Right kidney (tissue), 1 donor: ENCODE data around the gene PHF20.
"Not testable (repeated sequence)": the region's sequence is repeated elsewhere in the genome, so short reads cannot be mapped to it uniquely, and the experiment has no call there.

Experiments
- DNase-seq: peaks from one replicate; pipeline ENCODE4 v3.0.0-alpha.2; 2016

The PHF20 gene

DNA sequence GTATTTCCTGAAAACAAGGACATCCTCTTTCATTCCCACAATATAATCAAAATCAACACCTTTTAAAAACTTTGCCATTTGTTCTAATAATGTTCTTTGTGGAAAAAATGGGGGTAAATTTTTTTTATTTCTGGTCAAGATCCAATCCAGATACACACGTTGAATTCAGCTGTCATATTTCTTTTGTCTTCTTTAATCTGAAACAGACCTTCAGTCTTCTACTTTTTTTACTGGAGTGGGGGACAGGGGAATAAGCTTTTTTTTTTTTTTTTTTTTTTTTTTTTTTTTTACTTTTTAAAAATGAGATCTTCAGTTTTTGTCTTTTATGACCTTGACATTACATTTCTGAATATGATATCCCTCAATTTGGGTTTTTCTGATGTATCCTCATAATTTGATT is 113.4 kb downstream of the PHF20 start:
- no peak for DNase-seq

DNA sequence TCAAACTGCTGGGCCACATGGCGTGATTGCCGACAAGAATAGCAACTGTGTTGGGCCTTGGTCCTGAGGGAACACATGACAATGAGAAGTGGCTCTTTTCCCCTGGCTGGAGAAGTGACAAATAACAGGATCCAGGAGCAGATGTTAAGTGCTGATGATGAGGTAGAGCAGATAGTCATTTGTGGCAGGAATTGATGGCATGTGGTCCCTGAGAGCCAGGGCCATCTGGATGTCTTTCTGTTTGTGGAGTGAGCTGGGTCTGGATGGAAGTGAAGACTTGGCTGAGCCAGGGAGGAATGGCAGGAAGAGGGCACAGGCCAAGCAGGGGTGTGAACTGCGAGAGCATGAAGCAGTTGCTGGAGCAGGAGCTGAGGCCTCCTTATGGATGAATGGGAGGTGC is 114.7 kb downstream of the PHF20 start:
- DNase-seq: no peak

GRCh38 chr20:35887393-35888064 is 115.7 kb downstream of the PHF20 start:
- DNase-seq: no peak

- DNase-seq: no peak
These were observed 116.8 kb downstream of the PHF20 start for GRCh38 chr20:35888657-35889056.

DNA sequence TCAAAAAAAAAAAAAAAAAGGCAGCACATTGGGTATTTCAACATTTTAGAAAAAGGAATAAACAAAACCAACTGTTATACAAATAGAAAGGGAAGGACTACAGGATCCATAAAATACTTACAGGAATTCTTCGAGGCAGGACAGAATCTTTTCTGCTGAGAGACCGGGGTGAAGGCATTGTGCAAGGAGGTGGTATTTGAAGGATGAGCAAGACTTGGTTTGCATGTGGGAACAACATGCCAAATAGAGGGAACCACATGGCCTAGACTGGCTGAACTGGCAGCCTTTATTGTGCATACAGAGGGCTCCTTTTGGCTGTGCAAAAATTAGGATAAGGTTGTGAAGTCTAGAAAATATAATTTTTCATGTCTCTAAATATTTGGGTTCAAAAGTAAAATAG is 119.6 kb downstream of the PHF20 start:
- no peak for DNase-seq

DNA sequence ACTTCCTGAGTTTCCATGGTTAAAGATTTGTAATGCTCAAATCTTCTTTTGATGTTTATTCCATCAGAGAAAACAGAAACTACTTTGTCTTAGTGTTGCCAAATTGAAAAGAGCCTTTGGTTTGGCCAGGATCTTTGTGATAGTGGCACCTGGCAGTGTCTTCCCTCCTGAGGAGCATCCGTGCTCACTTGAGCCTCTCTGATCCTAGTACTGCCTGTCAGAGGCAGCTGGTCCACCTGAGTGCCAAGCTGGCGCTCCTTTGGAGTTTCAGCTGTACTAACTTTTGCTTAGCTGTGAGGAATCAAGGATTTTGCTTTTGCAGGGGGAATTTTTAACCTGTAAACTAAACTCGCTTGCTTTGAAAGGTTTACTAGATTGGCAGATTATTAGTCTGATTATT is 121.1 kb downstream of the PHF20 start:
- DNase-seq: no peak

- no peak for DNase-seq
These were observed 122.1 kb downstream of the PHF20 start for GRCh38 chr20:35893942-35894341.

DNA sequence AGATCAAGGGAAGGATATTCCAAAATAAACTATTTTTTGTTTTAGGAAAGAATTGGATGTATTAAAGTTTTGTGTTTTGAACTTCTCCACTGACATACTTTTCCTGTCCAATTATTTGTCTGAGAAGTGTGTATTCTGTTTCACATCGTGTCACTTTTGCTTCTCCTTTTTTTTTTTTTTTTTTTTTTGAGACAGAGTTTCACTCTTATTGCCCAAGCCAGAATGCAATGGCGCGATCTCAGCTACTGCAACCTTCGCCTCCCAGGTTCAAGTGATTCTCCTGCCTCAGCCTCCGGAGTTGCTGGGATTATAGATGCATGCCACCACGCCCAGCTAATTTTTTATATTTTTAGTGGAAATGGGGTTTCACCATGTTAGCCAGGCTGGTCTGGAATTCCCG is 123.7 kb downstream of the PHF20 start:
- DNase-seq: not testable (repeated sequence)

DNA sequence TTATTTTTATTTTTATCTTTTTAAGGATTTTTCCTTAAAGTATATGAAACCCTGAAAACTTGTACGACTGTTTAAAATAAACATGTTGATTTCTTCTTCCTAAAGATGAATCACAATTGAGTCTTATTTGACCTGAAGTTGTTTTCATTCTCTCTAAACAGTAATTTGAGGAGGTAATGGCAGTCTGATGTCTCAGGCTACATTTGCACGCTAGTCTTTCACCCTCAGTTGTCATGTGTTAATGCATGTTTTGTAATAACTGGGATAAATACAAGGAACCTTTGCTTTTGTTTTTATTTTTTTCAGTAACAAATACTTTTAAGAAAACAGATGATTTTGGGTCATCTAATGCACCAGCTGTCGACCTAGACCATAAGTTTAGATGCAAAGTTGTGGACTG is 127.2 kb downstream of the PHF20 start:
- no peak for DNase-seq

- DNase-seq: not testable (repeated sequence)
These were observed 129.4 kb downstream of the PHF20 start for GRCh38 chr20:35901230-35901629.

DNA sequence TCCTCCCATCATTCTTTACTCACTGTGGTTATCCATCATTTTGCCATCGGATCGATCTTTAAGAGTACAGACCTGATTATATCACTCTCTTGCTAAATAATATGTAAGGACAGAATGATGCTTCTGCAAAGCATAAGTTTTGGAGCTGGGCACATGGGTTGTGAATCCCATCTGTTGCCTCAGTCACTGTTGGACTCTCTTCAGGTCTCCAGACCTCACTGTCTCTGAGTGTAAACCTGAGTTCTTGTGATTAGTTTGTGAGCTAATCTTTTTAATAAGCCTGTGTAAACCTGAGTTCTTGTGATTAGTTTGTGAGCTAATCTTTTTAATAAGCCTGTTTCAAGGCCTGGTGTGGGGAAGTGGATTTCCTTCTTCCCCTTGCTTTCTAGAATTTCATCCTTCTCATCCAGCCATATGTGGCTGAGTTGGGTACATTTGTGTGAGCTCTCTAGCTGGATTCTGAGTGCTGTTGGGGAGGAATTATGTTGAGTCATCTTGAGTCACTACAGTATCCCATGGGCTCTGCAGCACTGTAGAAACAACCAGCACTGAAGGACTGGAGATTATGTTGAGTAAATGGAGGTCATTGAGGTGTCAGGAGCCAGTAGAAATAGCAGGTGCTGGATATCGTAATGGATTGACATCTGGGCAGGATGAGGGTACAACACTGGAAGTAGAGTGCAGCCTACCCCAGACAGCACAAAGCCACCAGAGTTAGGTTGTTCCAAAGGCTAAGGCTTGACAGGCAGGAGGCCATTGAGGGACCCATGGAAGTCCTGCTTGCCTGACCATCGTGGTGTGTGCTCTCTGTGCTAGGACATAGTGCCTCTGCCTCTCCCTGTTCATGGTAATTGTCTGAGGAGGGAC is 130.1 kb downstream of the PHF20 start:
- DNase-seq: no peak

- no peak for DNase-seq
These were observed 130.7 kb downstream of the PHF20 start for GRCh38 chr20:35902545-35902941.

DNA sequence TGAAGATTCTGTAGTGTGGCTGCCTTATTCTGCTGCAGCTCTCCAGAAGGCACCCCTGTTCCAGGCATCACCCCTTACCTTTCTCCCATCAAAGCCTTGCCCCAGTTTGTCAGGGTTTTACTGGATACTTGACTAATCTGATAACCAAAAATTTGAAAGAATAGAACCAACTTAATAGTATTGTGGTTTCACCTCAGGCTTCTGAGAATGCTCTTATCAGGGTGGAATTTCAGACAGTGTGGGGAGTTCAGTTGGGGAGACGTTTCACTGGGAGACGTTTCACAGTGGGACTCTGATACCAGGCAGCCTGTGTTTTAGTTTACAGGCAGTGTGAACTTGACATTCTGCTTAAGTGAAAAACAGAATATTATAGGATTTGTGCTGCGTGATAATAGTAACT is 132.0 kb downstream of the PHF20 start:
- DNase-seq: no peak

DNA sequence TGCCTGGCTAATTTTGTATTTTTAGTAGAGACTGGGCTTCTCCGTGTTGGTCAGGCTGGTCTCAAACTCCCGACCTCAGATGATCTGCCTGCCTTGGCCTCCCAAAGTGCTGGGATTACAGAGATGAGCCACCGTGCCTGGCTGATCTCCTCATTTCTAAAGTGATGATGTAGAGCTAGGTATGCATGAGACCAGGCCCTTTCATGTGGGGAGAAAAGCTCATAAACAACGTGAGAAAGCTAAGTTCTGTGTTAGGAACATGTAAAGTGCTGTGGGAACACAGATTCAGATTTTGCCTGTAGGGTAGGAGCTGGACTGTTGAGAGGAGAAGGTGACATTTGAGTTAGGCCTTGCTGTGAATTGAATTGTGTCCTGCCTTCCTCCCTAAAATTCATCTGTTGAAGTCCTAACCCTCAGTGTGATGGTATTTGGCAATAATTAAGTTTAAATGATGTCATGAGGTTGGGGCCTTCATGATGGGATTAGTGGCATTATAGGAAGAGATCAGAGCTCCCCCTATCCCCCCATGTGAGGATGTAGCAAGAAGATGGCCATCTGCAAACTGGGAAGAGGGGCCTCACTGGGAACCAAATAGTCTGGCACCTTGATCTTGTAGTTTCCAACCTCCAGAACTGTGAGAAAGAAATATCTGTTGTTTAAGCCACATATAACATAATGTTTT is 133.3 kb downstream of the PHF20 start:
- DNase-seq: no peak

GRCh38 chr20:35907017-35907701 is 135.3 kb downstream of the PHF20 start:
- no peak for DNase-seq

- no peak for DNase-seq
These were observed 136.2 kb downstream of the PHF20 start for GRCh38 chr20:35908007-35908406.

GRCh38 chr20:35909176-35909575 is 137.4 kb downstream of the PHF20 start:
- no peak for DNase-seq

GRCh38 chr20:35909796-35910195 is 138.0 kb downstream of the PHF20 start:
- DNase-seq: no peak

DNA sequence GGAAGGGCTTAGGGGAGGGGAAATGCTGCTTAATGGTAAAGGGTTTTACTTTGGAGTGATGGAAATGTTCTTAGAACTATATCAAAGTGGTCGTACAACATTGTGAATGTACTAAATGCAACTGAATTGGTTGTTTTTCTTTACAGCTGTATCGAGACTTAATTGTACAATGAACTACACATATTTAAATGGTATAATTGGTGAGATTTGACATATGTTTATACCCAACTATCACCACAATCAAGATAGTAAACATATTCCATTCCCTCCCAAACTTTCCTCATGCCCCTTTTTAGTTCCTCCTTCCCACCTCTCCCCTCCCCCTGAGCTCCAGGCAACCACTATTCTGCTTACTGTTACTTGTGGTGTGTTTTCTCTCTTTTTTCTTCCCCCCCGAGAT is 138.4 kb downstream of the PHF20 start:
- DNase-seq: no peak

- DNase-seq: no peak
These were observed 141.1 kb downstream of the PHF20 start for GRCh38 chr20:35912881-35913280.

GRCh38 chr20:35917077-35917476 is 145.3 kb downstream of the PHF20 start:
- DNase-seq: no peak

DNA sequence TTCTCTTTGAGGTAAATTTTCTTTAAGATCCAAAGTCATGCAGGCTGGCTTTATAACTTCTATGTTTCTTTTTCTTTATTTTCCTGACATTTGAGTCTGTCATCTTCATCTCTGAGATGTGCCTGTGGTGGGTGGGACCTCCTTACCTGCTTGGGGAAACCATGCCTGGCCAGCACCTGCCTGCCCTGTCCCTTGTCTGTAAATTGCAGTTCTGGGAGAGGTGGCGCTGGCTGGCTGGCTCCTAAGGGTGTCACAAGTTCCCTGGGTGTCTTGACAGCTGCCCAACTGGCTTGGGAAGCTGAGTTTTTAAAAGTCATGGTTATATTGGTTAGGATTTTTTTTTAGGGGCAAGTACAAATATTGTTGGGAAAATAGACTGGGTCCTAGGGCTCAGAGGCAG is 146.2 kb downstream of the PHF20 start:
- no peak for DNase-seq

- DNase-seq: no peak
These were observed 148.7 kb downstream of the PHF20 start for GRCh38 chr20:35920523-35920922.
